ENCODE results near the gene BEX3.
"Not testable (repeated sequence)": the region's sequence is repeated elsewhere in the genome, so short reads cannot be mapped to it uniquely, and the experiment has no call there.

Gene BEX3

GRCh38 chrX:103382877-103383276 is 6.5 kb downstream of the BEX3 start:
- no peak for DNase-seq (ENCODE audit: low read depth)

GRCh38 chrX:103384672-103385071 is 8.3 kb downstream of the BEX3 start:
- DNase-seq (ENCODE audit: low read depth) = no peak

- DNase-seq (ENCODE audit: low read depth) = not testable (repeated sequence)
These were observed 9.0 kb downstream of the BEX3 start for GRCh38 chrX:103385283-103385830.

- no peak for DNase-seq (ENCODE audit: low read depth)
These were observed 10.0 kb downstream of the BEX3 start for GRCh38 chrX:103386332-103386731.

GRCh38 chrX:103393487-103393886 is 17.1 kb downstream of the BEX3 start:
- no peak for DNase-seq (ENCODE audit: low read depth)

GRCh38 chrX:103396186-103396585 is 19.8 kb downstream of the BEX3 start:
- no peak for DNase-seq (ENCODE audit: low read depth)

- no peak for DNase-seq (ENCODE audit: low read depth)
These were observed 20.3 kb downstream of the BEX3 start for GRCh38 chrX:103396660-103397059.

- DNase-seq (ENCODE audit: low read depth) = no peak
These were observed 21.4 kb downstream of the BEX3 start for GRCh38 chrX:103397707-103398106.

- peak; percentile 61 for DNase-seq (ENCODE audit: low read depth)
These were observed 22.1 kb downstream of the BEX3 start for GRCh38 chrX:103398421-103398864.

- DNase-seq (ENCODE audit: low read depth) = no peak
These were observed 23.4 kb downstream of the BEX3 start for GRCh38 chrX:103399744-103400143.

GRCh38 chrX:103400931-103401330 is 24.6 kb downstream of the BEX3 start:
- no peak for DNase-seq (ENCODE audit: low read depth)

GRCh38 chrX:103404231-103405008 is 28.1 kb downstream of the BEX3 start:
- peak; percentile 54 for DNase-seq (ENCODE audit: low read depth)

- no peak for DNase-seq (ENCODE audit: low read depth)
These were observed 28.6 kb downstream of the BEX3 start for GRCh38 chrX:103405009-103405333.

- DNase-seq (ENCODE audit: low read depth) = no peak
These were observed 29.9 kb downstream of the BEX3 start for GRCh38 chrX:103406256-103406655.

GRCh38 chrX:103407776-103408175 is 31.4 kb downstream of the BEX3 start:
- no peak for DNase-seq (ENCODE audit: low read depth)

- DNase-seq (ENCODE audit: low read depth) = not testable (repeated sequence)
These were observed 35.4 kb downstream of the BEX3 start for GRCh38 chrX:103411721-103412120.

- no peak for DNase-seq (ENCODE audit: low read depth)
These were observed 37.5 kb downstream of the BEX3 start for GRCh38 chrX:103413705-103414387.

GRCh38 chrX:103414561-103414960 is 38.2 kb downstream of the BEX3 start:
- no peak for DNase-seq (ENCODE audit: low read depth)

GRCh38 chrX:103415068-103415467 is 38.7 kb downstream of the BEX3 start:
- no peak for DNase-seq (ENCODE audit: low read depth)

- DNase-seq (ENCODE audit: low read depth) = no peak
These were observed 39.2 kb downstream of the BEX3 start for GRCh38 chrX:103415528-103415927.

- no peak for DNase-seq (ENCODE audit: low read depth)
These were observed 41.0 kb downstream of the BEX3 start for GRCh38 chrX:103417370-103417769.

- no peak for DNase-seq (ENCODE audit: low read depth)
These were observed 41.6 kb downstream of the BEX3 start for GRCh38 chrX:103417933-103418332.

- DNase-seq (ENCODE audit: low read depth) = no peak
These were observed 42.5 kb downstream of the BEX3 start for GRCh38 chrX:103418811-103419340.

All from HS-5 (cell line).